ENCODE measurements around the gene ADARB2. TPM values are rescaled to one million over a fixed set of nuclear protein-coding genes. Genes with fewer than 3 reads are reported as not detected.

ADARB2 gene
- 1 to 10 TPM in 5 of 6 donors, under 1 TPM in 1; 0.34 to 3.7 (median 2.4) TPM for total RNA-seq
- 10 to 100 TPM; 10.1 to 24.7 TPM for polyA plus RNA-seq

- ATAC-seq (peak; percentile 61 to 86 (median 79)), FAIRE-seq (no peak)
Observed at GRCh38 chr10:1737222-1738061, at the start of gene ADARB2. Gene ADARB2, minus strand, starts transcription at chr10:1737525.

GRCh38 chr10:1785835-1786234, 48.5 kb upstream of the ADARB2 start:
- intact Hi-C loops (cut with DNase I) = no loop called here
- Histone ChIP-seq H3K27me3 (no peaks in the 10 kb centered on the region), H3K36me3 (no peaks in the 10 kb centered on the region), H3K4me1 (no peaks in the 10 kb centered on the region), H3K9me3 (no peaks in the 10 kb centered on the region), H3K27ac (no peak overlapping the region), H3K4me3 (no peak overlapping the region)
- ATAC-seq (no peak), FAIRE-seq (no peak), DNase-seq (no peak)
- WGBS, 2 donors = 40 to 47% methylated on average over 3 of the region's 3 CpGs
- TF ChIP-seq CTCF (IDR thresholded peaks at IDR 0.05) = no peak

More at GRCh38 chr10:1737222-1738061, at the start of gene ADARB2:
- Histone ChIP-seq H3K9me3 (no peaks in the 10 kb centered on the region), H3K27me3 (peaks cover 0 to 50% (median 20%) of the 10 kb centered on the region in 4 donors), H3K4me3 (peak within 1 kb of the TSS in 3 of 4 donors; percentile 5 to 21 (median 16)), H3K27ac (no peak within 1 kb of the TSS), H3K4me1 (peaks cover 0 to 7% (median 5%) of the 10 kb centered on the region in 3 donors), H3K36me3 (no peaks in the 10 kb centered on the region)
- WGBS, 2 donors = 1% methylated on average over 46 to 50 of the region's 50 CpGs
- intact Hi-C loops (cut with DNase I) = no loop called here
- no peak for TF ChIP-seq CTCF (IDR thresholded peaks at IDR 0.05)
- DNase-seq = peak in 5 of 6 donors; percentile 5 to 84 (median 26)

- Histone ChIP-seq H3K4me3 (no peak overlapping the region), H3K4me1 (no peaks in the 10 kb centered on the region), H3K36me3 (no peaks in the 10 kb centered on the region), H3K27me3 (no peaks in the 10 kb centered on the region), H3K27ac (no peak overlapping the region), H3K9me3 (no peaks in the 10 kb centered on the region)
- intact Hi-C loops (cut with DNase I) = no loop called here
- no peak for FAIRE-seq
- ATAC-seq = no peak
- DNase-seq = no peak
- WGBS, 2 donors = 70 to 80% methylated on average over 5 of the region's 5 CpGs
- TF ChIP-seq CTCF (IDR thresholded peaks at IDR 0.05) = no peak
Observed at GRCh38 chr10:1782841-1783240, 45.5 kb upstream of the ADARB2 start.

GRCh38 chr10:1779796-1780195, 42.5 kb upstream of the ADARB2 start:
- intact Hi-C loops (cut with DNase I) = no loop called here
- no peak for FAIRE-seq
- no peak for TF ChIP-seq CTCF (IDR thresholded peaks at IDR 0.05)
- H3K4me3 ChIP-seq = no peak overlapping the region
- ATAC-seq = no peak
- H3K9me3 ChIP-seq = no peaks in the 10 kb centered on the region
- WGBS, 2 donors = 62 to 67% methylated on average over 10 of the region's 10 CpGs
- peaks cover 0 to under 1% (median 0%) of the 10 kb centered on the region in 4 donors for H3K27me3 ChIP-seq
- no peak overlapping the region for H3K27ac ChIP-seq
- no peaks in the 10 kb centered on the region for H3K4me1 ChIP-seq
- no peak for DNase-seq
- H3K36me3 ChIP-seq = no peaks in the 10 kb centered on the region
